ENCODE measurements around the gene MOXD1.

The MOXD1 gene

GRCh38 chr6:132401618-132402285 lies 477 bp upstream of the MOXD1 start:
- H3K27ac ChIP-seq: no peak overlapping the region
- no peak for DNase-seq (ENCODE audit: low read depth, low spot score)

DNA sequence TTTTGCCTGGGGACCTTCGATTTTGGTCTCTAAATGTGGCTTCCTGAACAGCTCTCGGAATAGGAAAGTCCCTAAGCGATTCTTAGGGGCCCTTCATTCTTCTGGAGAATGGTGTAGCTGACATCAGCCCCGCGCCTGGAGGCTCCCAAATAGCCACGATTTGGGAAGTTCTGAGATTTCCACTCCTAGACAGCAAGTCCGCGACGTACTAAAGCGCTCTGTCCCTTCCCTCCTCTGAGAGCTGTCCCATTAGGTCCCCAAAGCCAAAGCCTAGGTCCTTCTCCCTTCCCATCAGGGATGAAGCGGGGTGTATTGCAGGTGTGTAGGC lies 756 bp downstream of the MOXD1 start:
- H3K27ac ChIP-seq: no peak overlapping the region

DNA sequence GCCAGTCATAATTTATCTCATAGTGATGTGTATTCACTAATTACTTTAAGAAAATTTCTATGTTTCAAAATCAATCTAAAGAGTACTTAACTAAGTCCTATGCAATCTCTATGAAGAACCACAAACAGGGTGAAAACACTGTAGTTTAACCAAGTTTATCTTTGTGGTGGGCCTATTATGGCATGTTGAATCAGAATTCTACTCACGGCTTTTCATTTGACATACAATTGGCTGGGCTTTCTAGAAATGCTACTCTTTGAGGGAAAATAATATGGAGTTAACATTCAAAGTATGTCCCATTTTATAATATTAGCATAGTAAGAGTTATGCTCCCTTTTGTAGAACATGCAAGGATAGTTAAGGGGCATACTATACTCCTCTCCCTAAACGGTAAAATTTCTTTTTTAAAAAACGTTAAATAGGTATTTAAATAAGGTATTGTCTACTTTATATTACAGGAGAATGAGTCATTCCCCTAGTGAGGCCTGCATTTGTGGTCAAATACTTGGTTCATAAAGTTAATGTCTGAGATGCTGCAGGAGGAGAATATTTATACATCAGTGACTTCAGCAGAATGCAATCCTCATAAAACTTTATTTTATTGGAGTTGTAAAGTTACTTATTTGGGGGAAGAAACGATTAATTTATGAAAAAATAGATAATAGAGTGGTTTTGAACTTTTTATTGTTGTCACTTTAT lies 1.8 kb downstream of the MOXD1 start:
- H3K27ac ChIP-seq: no peak overlapping the region
- no peak for DNase-seq (ENCODE audit: low read depth, low spot score)

More for the DNA sequence above, 756 bp downstream of the MOXD1 start:
- DNase-seq (ENCODE audit: low read depth, low spot score): no peak

DNA sequence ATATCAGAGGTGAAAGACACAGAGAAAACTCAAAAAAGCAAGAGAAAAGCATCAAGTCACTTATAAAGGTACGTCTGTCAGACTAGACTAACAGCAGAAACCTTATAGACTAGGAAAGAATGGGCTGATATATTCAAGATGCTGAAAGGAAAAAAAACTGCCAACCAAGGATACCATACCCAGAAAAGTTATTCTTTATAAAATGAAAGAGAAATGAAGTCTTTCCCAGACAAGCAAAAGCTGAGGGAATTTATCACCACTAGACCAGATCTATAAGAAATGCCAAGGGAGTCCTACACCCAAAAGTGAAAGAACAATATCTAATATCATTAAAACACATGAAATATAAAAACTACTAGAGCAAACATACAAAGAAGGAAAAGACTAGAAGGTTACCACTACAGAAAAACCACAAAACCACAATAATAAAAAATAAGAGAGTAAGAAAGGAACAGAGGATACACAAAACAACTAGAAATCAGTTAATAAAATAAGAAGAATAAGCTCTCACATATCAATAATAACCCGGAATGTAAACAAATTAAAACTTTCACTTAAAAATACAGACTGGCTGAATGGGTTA lies 6.2 kb downstream of the MOXD1 start:
- no peak overlapping the region for H3K27ac ChIP-seq
- DNase-seq (ENCODE audit: low read depth, low spot score): no peak

DNA sequence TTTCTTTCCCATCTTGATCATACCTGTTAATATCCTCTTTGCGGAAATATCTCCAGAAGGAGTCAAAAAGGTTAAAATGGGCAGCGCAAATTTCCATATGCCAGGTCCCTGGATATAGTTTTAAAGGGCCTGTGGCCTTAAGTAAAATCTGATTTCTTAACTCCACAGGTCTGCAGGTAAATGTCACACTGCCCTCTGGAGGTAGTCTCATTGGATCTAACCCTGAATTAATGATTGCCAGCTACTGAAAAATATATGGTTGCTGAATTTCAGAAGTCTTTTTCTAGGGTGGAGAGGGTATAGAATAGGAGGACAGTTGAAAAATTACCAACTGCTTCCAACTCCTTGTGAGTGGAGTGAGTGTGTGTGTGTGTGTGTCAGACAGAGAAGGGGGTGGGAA lies 8.5 kb downstream of the MOXD1 start:
- no peak overlapping the region for H3K27ac ChIP-seq
- no peak for DNase-seq (ENCODE audit: low read depth, low spot score)

DNA sequence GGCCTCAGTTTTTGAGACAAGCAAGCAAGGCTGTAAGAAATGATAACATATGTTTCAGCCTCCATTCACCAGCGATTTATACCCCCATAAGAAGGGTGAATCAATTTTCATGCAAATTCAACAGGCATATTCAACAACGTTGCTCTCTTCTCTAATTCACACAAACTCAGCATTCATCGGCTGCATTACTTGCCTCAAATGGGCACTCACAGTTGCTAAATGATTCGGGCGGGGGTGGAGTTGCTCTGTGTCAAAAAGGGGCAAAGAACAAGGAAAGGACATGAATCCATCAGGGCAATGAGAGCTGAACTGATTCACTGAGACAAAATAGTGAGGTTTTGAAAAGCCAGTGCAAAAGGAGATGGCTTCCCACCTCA lies 9.0 kb downstream of the MOXD1 start:
- no peak for DNase-seq (ENCODE audit: low read depth, low spot score)
- peak overlapping the region; percentile 46 for H3K27ac ChIP-seq

GRCh38 chr6:132391391-132392269 lies 9.6 kb downstream of the MOXD1 start:
- peak; percentile 46 for DNase-seq (ENCODE audit: low read depth, low spot score)
- peak overlapping the region; percentile 46 for H3K27ac ChIP-seq

GRCh38 chr6:132390451-132390850 lies 10.8 kb downstream of the MOXD1 start:
- DNase-seq (ENCODE audit: low read depth, low spot score): no peak
- no peak overlapping the region for H3K27ac ChIP-seq

- DNase-seq (ENCODE audit: low read depth, low spot score): no peak
- H3K27ac ChIP-seq: no peak overlapping the region
These were observed 11.3 kb downstream of the MOXD1 start for GRCh38 chr6:132390017-132390416.

DNA sequence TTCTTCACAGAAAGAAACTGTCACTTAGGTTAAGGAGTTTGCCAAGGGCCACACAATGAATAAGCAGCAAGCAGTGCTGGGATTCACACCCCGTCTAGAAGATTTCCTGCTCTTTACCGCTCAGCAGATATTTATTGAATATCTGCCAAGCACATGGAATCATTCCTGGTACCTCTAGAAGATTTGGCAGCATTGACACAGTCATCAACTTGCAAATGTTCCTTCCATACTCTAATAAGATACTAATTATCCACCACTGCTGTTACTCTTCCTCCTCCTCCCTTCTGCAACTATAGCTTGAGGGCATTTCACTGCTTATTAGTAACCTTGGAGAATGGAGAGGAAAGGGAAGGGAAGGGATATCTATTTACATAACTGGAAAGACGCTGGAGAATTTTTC lies 13.0 kb downstream of the MOXD1 start:
- no peak for DNase-seq (ENCODE audit: low read depth, low spot score)
- H3K27ac ChIP-seq: no peak overlapping the region

- H3K27ac ChIP-seq: no peak overlapping the region
- DNase-seq (ENCODE audit: low read depth, low spot score): no peak
These were observed 18.6 kb downstream of the MOXD1 start for GRCh38 chr6:132382630-132383175.

DNA sequence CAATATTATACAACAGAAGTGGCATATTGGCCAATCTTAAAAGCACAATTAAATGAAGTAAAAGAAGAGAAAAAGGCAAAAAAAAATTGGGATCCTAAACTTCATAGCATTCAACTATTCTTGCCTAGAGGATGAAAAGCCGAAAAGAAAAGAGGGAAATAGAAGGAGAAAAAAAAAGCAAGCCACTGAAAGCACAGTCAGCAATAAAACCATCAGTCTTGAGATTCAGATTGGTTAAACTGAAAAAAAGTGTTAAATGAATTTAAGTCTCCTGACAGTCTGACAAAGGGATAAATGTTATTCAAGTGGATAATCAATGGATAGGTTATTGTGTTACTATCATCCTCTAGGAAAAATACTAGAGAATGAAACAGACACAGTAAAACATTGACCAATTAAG lies 19.9 kb downstream of the MOXD1 start:
- no peak for DNase-seq (ENCODE audit: low read depth, low spot score)
- H3K27ac ChIP-seq: no peak overlapping the region

DNA sequence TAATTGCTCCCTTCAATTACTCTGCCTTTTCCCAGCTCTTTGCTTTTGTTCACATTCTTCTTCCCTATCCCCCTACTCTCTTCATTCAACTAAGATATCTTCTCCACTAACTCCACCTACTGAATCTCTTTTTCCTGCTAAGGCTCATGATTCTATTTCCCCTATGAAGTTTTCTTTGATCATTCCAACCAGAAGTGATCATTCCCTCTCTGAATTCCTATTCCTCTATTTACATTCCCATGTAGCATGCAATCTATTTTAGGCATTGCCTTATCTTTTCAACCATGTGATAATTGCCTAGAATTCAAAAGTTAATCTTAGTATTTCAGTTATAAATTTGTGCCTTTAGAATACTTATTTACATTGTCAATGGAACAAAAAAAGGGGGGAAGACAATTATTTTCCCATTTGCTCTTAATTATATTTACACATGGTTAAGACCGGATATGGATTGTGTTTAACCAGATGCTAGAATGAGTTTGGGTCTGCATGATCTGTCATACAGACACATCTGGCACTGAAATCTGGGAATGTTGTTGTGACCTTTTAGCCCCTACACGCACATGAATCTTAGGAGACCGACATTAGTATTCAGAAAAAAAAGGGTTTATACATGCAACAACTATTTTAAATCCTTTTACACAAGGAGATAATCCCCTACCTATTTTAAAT lies 20.8 kb downstream of the MOXD1 start:
- H3K27ac ChIP-seq: no peak overlapping the region
- no peak for DNase-seq (ENCODE audit: low read depth, low spot score)

- no peak overlapping the region for H3K27ac ChIP-seq
- DNase-seq (ENCODE audit: low read depth, low spot score): no peak
These were observed 31.7 kb downstream of the MOXD1 start for GRCh38 chr6:132369526-132369925.

DNA sequence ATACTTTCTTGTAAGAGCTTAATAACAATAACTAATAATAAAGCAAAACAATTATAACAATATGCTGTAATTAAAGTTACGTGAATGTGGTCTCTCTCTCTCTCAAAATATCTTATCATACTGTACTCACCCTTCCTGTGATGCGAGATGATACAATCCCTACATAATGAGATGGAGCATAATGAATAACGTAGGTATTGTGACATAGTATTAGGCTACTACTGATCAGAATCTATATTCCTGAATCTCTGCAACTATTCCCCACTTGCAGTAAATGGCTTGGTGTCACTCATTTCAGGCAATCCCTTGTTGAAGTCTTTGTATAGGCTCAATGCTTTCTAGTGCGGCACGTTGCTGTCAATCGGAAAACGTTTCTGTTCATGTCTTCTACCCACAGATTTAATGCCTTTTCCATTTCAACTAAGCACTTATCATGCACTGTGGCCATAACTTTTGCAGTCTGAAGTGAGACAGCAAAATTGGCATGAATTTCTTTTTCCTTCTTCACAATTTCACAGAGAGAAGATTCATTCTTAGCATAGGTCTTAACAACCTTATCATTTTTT lies 32.3 kb downstream of the MOXD1 start:
- DNase-seq (ENCODE audit: low read depth, low spot score): no peak
- no peak overlapping the region for H3K27ac ChIP-seq

- DNase-seq (ENCODE audit: low read depth, low spot score): no peak
- H3K27ac ChIP-seq: no peak overlapping the region
These were observed 35.9 kb downstream of the MOXD1 start for GRCh38 chr6:132365281-132365907.

- H3K27ac ChIP-seq: no peak overlapping the region
- DNase-seq (ENCODE audit: low read depth, low spot score): no peak
These were observed 36.8 kb downstream of the MOXD1 start for GRCh38 chr6:132364306-132365074.

DNA sequence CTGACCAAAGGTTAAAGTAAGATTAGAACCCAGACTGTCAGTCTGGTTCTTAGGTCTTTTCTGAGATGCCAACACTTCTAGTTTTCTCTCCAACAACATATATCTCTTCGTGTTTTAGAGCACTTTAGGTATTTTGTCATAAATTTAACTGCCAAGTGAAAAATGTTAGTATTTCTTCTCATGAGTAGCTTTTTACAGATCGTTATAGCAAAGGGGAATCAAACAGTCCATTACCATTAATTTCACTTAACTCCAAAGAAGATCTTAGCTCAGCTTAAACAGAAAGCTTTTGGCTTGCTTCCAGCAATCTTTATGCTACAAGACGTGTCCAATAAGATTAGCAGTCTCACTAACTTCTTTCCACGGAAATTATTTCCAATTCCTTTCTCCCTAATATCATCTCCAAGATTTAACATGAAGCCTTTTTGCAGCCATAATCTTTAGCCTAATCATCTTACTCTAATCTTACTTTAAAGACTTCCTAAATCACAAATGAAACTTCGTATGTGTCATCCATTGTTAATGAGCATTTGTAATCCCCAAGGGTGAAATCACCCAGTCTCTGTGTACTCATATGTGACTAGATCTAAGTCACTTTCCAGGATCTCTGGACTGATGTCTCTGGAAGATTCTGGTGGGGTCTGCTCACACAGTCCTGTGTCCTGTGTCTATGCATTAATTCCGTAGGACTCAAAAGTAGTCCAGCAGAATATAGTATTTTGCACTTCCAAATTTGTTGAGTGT lies 38.7 kb downstream of the MOXD1 start:
- DNase-seq (ENCODE audit: low read depth, low spot score): no peak
- no peak overlapping the region for H3K27ac ChIP-seq

All from epithelial cell of prostate (primary cell).